SK-N-SH treated with all-trans-retinoic acid at 6 μM for 48 hours (cell line): ENCODE data around the gene CLUH.

Source experiments
- ATAC-seq: fragments of 200-7000 bp; cut with Tn5 transposase; 3 replicates; pipeline ENCODE4 v1.9.1; 2020; ENCODE audit warnings: mild to moderate bottlenecking, moderate library complexity
- ARNTL ChIP-seq: fragments of 450-650 bp; formaldehyde crosslinking; IDR thresholded peaks from 2 replicates; pipeline ENCODE4 v1.5.0; 2020; ENCODE audit warnings: low read depth, mild to moderate bottlenecking, moderate library complexity, borderline replicate concordance
- CSDC2 ChIP-seq: fragments of 250-450 bp; sonication (Bioruptor Pico); IDR thresholded peaks from 2 replicates; pipeline ENCODE4 v1.5.0; 2020; ENCODE audit warnings: mild to moderate bottlenecking, moderate library complexity
- CSRNP3 ChIP-seq: fragments of 250-450 bp; sonication (Bioruptor Pico); IDR thresholded peaks from 2 replicates; pipeline ENCODE4 v1.5.1; 2021; ENCODE audit warnings: mild to moderate bottlenecking, moderate library complexity
- ESRRG ChIP-seq: fragments of 250-450 bp; sonication (Bioruptor Pico); IDR thresholded peaks from 2 replicates; pipeline ENCODE4 v1.6.1; 2021; ENCODE audit warnings: mild to moderate bottlenecking
- GLIS3 ChIP-seq: fragments of 250-450 bp; sonication (Bioruptor Pico); IDR thresholded peaks from 2 replicates; pipeline ENCODE4 v1.5.0; 2020; ENCODE audit warnings: mild to moderate bottlenecking, moderate library complexity
- ISL1 ChIP-seq: fragments of 250-450 bp; sonication (Bioruptor Pico); IDR thresholded peaks from 2 replicates; pipeline ENCODE4 v2.1.2; 2022; ENCODE audit warnings: mild to moderate bottlenecking, moderate library complexity
- OSR1 ChIP-seq: fragments of 250-450 bp; sonication (Bioruptor Pico); IDR thresholded peaks from 2 replicates; pipeline ENCODE4 v1.8.0; 2022; ENCODE audit warnings: moderate library complexity, mild to moderate bottlenecking, inconsistent platforms
- PATZ1 ChIP-seq: fragments of 250-450 bp; sonication (Bioruptor Pico); IDR thresholded peaks from 2 replicates; pipeline ENCODE4 v1.8.0; 2020; ENCODE audit warnings: mild to moderate bottlenecking, moderate library complexity, borderline replicate concordance
- PPARA ChIP-seq: fragments of 250-450 bp; sonication (Bioruptor Pico); IDR thresholded peaks from 2 replicates; pipeline ENCODE4 v1.5.0; 2020; ENCODE audit warnings: mild to moderate bottlenecking, borderline replicate concordance
- RARB ChIP-seq: fragments of 250-450 bp; sonication (Bioruptor Pico); IDR thresholded peaks from 2 replicates; pipeline ENCODE4 v1.8.0; 2021; ENCODE audit warnings: mild to moderate bottlenecking, moderate library complexity
- SNAI2 ChIP-seq: fragments of 250-450 bp; sonication (Bioruptor Pico); IDR thresholded peaks from 2 replicates; pipeline ENCODE4 v1.5.0; 2020; ENCODE audit warnings: mild to moderate bottlenecking, moderate library complexity
- TCF4 ChIP-seq: fragments of 250-450 bp; sonication (Bioruptor Pico); IDR thresholded peaks from 2 replicates; pipeline ENCODE4 v1.8.0; 2021; ENCODE audit warnings: mild to moderate bottlenecking, moderate library complexity, borderline replicate concordance
- TOX ChIP-seq: fragments of 250-450 bp; sonication (Bioruptor Pico); IDR thresholded peaks from 2 replicates; pipeline ENCODE4 v1.8.0; 2021; ENCODE audit warnings: mild to moderate bottlenecking, moderate library complexity, borderline replicate concordance
- TSHZ2 ChIP-seq: fragments of 250-450 bp; sonication (Bioruptor Pico); IDR thresholded peaks from 2 replicates; pipeline ENCODE4 v1.5.0; 2020; ENCODE audit warnings: mild to moderate bottlenecking, moderate library complexity
- ZC3H10 ChIP-seq: fragments of 250-450 bp; sonication (Bioruptor Pico); IDR thresholded peaks from 2 replicates; pipeline ENCODE4 v1.5.1; 2021; ENCODE audit warnings: mild to moderate bottlenecking, moderate library complexity
- ZFP3 ChIP-seq: fragments of 250-450 bp; sonication (Bioruptor Pico); IDR thresholded peaks from 2 replicates; pipeline ENCODE4 v1.5.0; 2020; ENCODE audit warnings: mild to moderate bottlenecking, moderate library complexity
- ZFP30 ChIP-seq: fragments of 450-650 bp; formaldehyde crosslinking; IDR thresholded peaks from 2 replicates; pipeline ENCODE4 v1.5.0; 2022; ENCODE audit warnings: mild to moderate bottlenecking, moderate library complexity
- ZNF565 ChIP-seq: fragments of 450-650 bp; formaldehyde crosslinking; conservative IDR thresholded peaks from 2 replicates; pipeline ENCODE4 v1.5.0; 2020; ENCODE audit warnings: low read depth, mild to moderate bottlenecking, moderate library complexity
- ZNF70 ChIP-seq: fragments of 450-650 bp; formaldehyde crosslinking; IDR thresholded peaks from 2 replicates; pipeline ENCODE4 v1.5.0; 2020; ENCODE audit warnings: mild to moderate bottlenecking, moderate library complexity
- ZNF8 ChIP-seq: fragments of 450-650 bp; formaldehyde crosslinking; IDR thresholded peaks from 2 replicates; pipeline ENCODE4 v1.5.0; 2020; ENCODE audit warnings: mild to moderate bottlenecking, moderate library complexity

Gene CLUH

GRCh38 chr17:2693561-2694380, 17.8 kb downstream of the CLUH start:
- no peak for ATAC-seq
- TF ChIP-seq ZC3H10 (CRISPR knock-in tag) (no peak), TSHZ2 (no peak), PPARA (CRISPR knock-in tag) (no peak), GLIS3 (CRISPR knock-in tag) (no peak), ZNF8 (CRISPR knock-in tag) (no peak), RARB (CRISPR knock-in tag) (no peak), TCF4 (CRISPR knock-in tag) (no peak), ZFP3 (no peak), ARNTL (CRISPR knock-in tag) (no peak), ZFP30 (CRISPR knock-in tag) (no peak), PATZ1 (CRISPR knock-in tag) (no peak), ZNF565 (CRISPR knock-in tag) (no peak), OSR1 (CRISPR knock-in tag) (no peak)

- no peak for TF ChIP-seq PATZ1 (CRISPR knock-in tag)
- no peak for TF ChIP-seq PPARA (CRISPR knock-in tag)
- no peak for TF ChIP-seq ZNF565 (CRISPR knock-in tag)
- TF ChIP-seq ZNF70, result no peak
- TF ChIP-seq ARNTL (CRISPR knock-in tag), result no peak
- TF ChIP-seq ISL1 (CRISPR knock-in tag), result no peak
- TF ChIP-seq CSRNP3 (CRISPR knock-in tag), result no peak
- no peak for TF ChIP-seq RARB (CRISPR knock-in tag)
- no peak for TF ChIP-seq TOX (CRISPR knock-in tag)
- no peak for TF ChIP-seq SNAI2 (CRISPR knock-in tag)
- no peak for TF ChIP-seq ZNF8 (CRISPR knock-in tag)
- no peak for TF ChIP-seq ZFP30 (CRISPR knock-in tag)
- no peak for TF ChIP-seq ESRRG (CRISPR knock-in tag)
- no peak for TF ChIP-seq CSDC2 (CRISPR knock-in tag)
- TF ChIP-seq TSHZ2, result no peak
- ATAC-seq, result no peak
Measured at GRCh38 chr17:2692781-2693135, 18.8 kb downstream of the CLUH start.
